DND-41 (cell line): ENCODE data around the gene MEF2D.

Experiments used
- ATAC-seq: fragments of 200-7000 bp; cut with Tn5 transposase; 3 replicates; pipeline ENCODE4 v1.9.1; 2021; ENCODE audit warnings: low read depth; ENCODE audit not compliant: insufficient read depth
- DNase-seq: peaks from one replicate; pipeline ENCODE4 v3.0.0-alpha.2; 2020
- H2AFZ ChIP-seq: 2 replicates; pipeline ENCODE4 v1.6.0; 2012; ENCODE audit warnings: low read depth, low read length
- H3K27ac ChIP-seq: 2 replicates; pipeline ENCODE4 v1.5.1; 2012; ENCODE audit warnings: low read length, inconsistent platforms
- H3K27me3 ChIP-seq: fragments of 200-600 bp; sonication (generic); 2 replicates; pipeline ENCODE4 v1.6.0; 2012; ENCODE audit warnings: low read length, mild to moderate bottlenecking, inconsistent platforms; ENCODE audit not compliant: insufficient read depth, poor library complexity
- H3K36me3 ChIP-seq: 2 replicates; pipeline ENCODE4 v1.5.1; 2012; ENCODE audit warnings: low read length, inconsistent platforms; ENCODE audit not compliant: insufficient read depth
- H3K4me1 ChIP-seq: 2 replicates; pipeline ENCODE4 v1.5.1; 2012; ENCODE audit warnings: mild to moderate bottlenecking, low read length; ENCODE audit not compliant: insufficient read depth
- H3K4me2 ChIP-seq: 2 replicates; pipeline ENCODE4 v1.6.0; 2012; ENCODE audit warnings: mild to moderate bottlenecking, moderate library complexity, low read length, inconsistent platforms; ENCODE audit not compliant: insufficient read depth
- H3K4me3 ChIP-seq, 2 experiments: fragments of 200-600 bp in 1 of 2; shearing (Covaris generic) in 1 of 2; 2 replicates each; pipeline ENCODE4 v1.5.1; 2012 to 2016; ENCODE audit warnings: inconsistent platforms in 2 of 2, low read length in 2 of 2, mild to moderate bottlenecking in 2 of 2, low read depth in 1 of 2, moderate library complexity in 1 of 2
- H3K79me2 ChIP-seq: 2 replicates; pipeline ENCODE4 v1.6.0; 2012; ENCODE audit warnings: low read length, inconsistent platforms; ENCODE audit not compliant: insufficient read depth
- H3K9ac ChIP-seq: 2 replicates; pipeline ENCODE4 v1.6.0; 2012; ENCODE audit warnings: low read depth, mild to moderate bottlenecking, inconsistent platforms, low read length, moderate library complexity
- H3K9me3 ChIP-seq: 2 replicates; pipeline ENCODE4 v1.5.1; 2012; ENCODE audit warnings: low read length, moderate library complexity, mild to moderate bottlenecking, inconsistent platforms; ENCODE audit not compliant: insufficient read depth, severe bottlenecking
- H4K20me1 ChIP-seq: 2 replicates; pipeline ENCODE4 v1.6.0; 2012; ENCODE audit warnings: low read length; ENCODE audit not compliant: insufficient read depth
- EZH2 ChIP-seq: IDR thresholded peaks from 3 replicates; pipeline ENCODE4 v1.6.1; 2012; ENCODE audit warnings: borderline replicate concordance, low read depth, mild to moderate bottlenecking, moderate library complexity, low read length, inconsistent platforms; ENCODE audit not compliant: severe bottlenecking
- TF ChIP-seq, protein P1 (sequence below): IDR thresholded peaks from 2 replicates; pipeline ENCODE4 v1.5.1; 2012; ENCODE audit warnings: borderline replicate concordance, low read length, moderate library complexity, mild to moderate bottlenecking; ENCODE audit not compliant: poor library complexity, severe bottlenecking; ENCODE audit errors: extremely low read depth

The MEF2D gene

DNA sequence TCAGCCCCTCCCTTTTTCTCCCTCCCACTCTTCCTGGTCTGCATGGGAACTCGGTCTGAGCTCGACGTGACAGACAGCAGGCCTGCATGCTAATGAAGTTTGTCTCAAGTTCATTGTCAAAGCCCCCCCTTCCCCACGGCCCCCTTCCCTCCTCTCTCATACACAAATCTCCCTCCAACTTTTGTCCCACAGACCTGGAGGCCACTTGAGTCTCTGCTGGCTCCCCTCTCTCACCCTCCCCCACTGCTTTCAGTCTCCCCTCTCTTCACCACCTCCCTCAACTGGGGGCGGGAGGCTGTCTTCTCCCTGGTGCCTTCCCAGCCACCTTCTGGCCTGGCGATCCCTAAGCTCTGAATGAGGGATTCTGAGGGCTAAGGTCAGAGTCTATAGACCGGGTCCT lies 70.3 kb downstream of the MEF2D start:
- H4K20me1 ChIP-seq, result no peaks in the 10 kb centered on the region
- H3K4me1 ChIP-seq, result no peaks in the 10 kb centered on the region
- H2AFZ ChIP-seq, result no peak overlapping the region
- H3K9me3 ChIP-seq, result no peaks in the 10 kb centered on the region
- TF ChIP-seq EZH2, result no peak
- TF ChIP-seq, protein P1, sequence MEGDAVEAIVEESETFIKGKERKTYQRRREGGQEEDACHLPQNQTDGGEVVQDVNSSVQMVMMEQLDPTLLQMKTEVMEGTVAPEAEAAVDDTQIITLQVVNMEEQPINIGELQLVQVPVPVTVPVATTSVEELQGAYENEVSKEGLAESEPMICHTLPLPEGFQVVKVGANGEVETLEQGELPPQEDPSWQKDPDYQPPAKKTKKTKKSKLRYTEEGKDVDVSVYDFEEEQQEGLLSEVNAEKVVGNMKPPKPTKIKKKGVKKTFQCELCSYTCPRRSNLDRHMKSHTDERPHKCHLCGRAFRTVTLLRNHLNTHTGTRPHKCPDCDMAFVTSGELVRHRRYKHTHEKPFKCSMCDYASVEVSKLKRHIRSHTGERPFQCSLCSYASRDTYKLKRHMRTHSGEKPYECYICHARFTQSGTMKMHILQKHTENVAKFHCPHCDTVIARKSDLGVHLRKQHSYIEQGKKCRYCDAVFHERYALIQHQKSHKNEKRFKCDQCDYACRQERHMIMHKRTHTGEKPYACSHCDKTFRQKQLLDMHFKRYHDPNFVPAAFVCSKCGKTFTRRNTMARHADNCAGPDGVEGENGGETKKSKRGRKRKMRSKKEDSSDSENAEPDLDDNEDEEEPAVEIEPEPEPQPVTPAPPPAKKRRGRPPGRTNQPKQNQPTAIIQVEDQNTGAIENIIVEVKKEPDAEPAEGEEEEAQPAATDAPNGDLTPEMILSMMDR, result no peak
- H3K36me3 ChIP-seq, result no peaks in the 10 kb centered on the region
- H3K4me2 ChIP-seq, result no peak overlapping the region
- no peak overlapping the region for H3K4me3 ChIP-seq
- H3K79me2 ChIP-seq, result no peaks in the 10 kb centered on the region
- DNase-seq, result no peak
- peaks cover 44% of the 10 kb centered on the region for H3K27me3 ChIP-seq
- H3K9ac ChIP-seq, result no peak overlapping the region
- ATAC-seq, result no peak
- H3K27ac ChIP-seq, result no peak overlapping the region

DNA sequence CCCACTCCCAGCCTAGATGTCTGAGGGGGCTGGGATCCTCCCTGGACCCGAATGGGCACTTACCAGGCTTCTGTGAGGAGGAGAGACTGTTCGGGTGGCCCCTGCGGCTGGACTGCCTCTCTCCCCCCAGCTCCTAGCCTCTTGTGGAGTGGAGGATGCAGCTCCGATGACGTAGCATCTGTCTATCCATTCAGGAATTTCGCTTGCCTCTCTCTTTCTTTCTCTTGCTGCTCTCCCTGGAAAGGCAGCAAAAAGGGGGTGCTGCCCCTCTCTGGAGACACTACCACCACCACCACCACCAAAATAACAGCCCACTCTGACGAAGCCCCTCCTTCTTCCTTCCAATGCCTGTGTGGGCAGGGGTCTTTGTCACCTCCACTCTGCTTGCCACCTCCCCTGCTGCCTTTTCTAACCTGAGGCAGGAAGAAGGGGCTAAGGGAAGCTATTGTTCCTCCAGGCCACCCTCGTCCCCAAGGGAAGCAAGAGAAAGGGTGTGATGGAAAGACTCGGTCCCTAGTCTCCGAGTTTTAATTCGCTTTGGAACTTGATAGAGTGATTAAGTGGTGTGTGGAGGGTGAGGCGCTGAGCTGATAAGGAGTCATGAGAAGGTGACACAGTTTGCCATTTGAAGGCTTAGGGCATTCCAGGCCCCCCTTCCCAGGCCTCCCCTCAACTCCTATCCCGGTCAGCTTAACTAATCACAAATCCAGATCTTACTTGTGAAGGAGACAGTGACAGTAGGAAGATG lies 71.1 kb downstream of the MEF2D start:
- ATAC-seq, result no peak
- no peak overlapping the region for H3K4me3 ChIP-seq
- no peak overlapping the region for H3K4me2 ChIP-seq
- peaks cover 52% of the 10 kb centered on the region for H3K27me3 ChIP-seq
- no peaks in the 10 kb centered on the region for H4K20me1 ChIP-seq
- no peak for TF ChIP-seq EZH2
- TF ChIP-seq, protein P1, result no peak
- H3K36me3 ChIP-seq, result no peaks in the 10 kb centered on the region
- no peak overlapping the region for H3K9ac ChIP-seq
- no peaks in the 10 kb centered on the region for H3K79me2 ChIP-seq
- no peak overlapping the region for H3K27ac ChIP-seq
- no peaks in the 10 kb centered on the region for H3K9me3 ChIP-seq
- no peak for DNase-seq
- no peak overlapping the region for H2AFZ ChIP-seq
- H3K4me1 ChIP-seq, result no peaks in the 10 kb centered on the region

DNA sequence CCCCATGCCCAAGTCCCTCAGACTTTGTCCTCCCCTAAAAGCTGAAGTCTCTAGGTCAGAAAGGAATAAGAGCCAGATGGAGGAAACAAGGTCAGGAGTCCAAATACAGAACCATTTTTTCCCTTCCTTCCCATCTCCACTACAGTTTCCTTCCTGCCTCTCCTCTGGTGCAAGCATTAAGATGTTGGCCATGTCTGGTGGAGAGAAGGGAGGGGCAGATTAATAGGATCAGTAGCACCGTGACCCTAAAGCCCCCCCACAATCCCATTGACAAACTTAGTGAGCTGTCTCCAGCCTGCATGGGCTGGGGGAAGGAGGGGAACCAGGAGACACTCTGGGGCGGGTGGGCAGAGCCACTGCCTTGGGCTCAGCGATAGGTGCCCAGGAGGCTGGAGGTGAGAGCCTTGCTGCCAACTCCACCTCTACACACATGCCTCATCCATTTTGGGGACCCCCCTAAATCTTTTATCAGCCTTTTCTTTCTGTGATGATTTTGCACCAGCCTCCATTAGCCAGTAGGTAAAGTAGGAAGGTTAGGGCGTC lies 71.8 kb downstream of the MEF2D start:
- peaks cover 54% of the 10 kb centered on the region for H3K27me3 ChIP-seq
- H4K20me1 ChIP-seq, result no peaks in the 10 kb centered on the region
- no peaks in the 10 kb centered on the region for H3K9me3 ChIP-seq
- H3K4me1 ChIP-seq, result no peaks in the 10 kb centered on the region
- no peak overlapping the region for H3K4me3 ChIP-seq
- H3K36me3 ChIP-seq, result no peaks in the 10 kb centered on the region
- H3K27ac ChIP-seq, result no peak overlapping the region
- H3K79me2 ChIP-seq, result no peaks in the 10 kb centered on the region
- DNase-seq, result no peak
- TF ChIP-seq, protein P1, result no peak
- no peak for TF ChIP-seq EZH2
- no peak overlapping the region for H3K4me2 ChIP-seq
- H3K9ac ChIP-seq, result no peak overlapping the region
- no peak for ATAC-seq
- no peak overlapping the region for H2AFZ ChIP-seq
